Right atrium auricular region (tissue), 2 donors: ENCODE measurements around the gene CDC42BPG. TPM values are rescaled to one million over a fixed set of nuclear protein-coding genes. Genes with fewer than 3 reads are reported as not detected.

ENCODE experiments used
- DNase-seq: peaks from one replicate; pipeline ENCODE4 v3.0.0-alpha.2; 2019; ENCODE audit warnings: low spot score
- H3K27ac ChIP-seq, 2 donors: fragments of 200-600 bp; sonication (generic); 1 replicate in 1 of 2; 2 replicates in 1 of 2; pipeline ENCODE4 v1.5.1; 2016 to 2019
- H3K27me3 ChIP-seq, 2 donors: fragments of 200-600 bp; sonication (generic); one replicate each; pipeline versions ENCODE4 v1.5.1 to v1.6.0; 2017 to 2019
- H3K36me3 ChIP-seq: fragments of 200-600 bp; sonication (generic); one replicate; pipeline ENCODE4 v1.5.1; 2016
- H3K4me1 ChIP-seq, 2 donors: fragments of 200-600 bp; sonication (generic); one replicate each; pipeline versions ENCODE4 v1.5.1 to v1.6.0; 2017 to 2019
- H3K4me3 ChIP-seq, 2 donors: fragments of 200-600 bp; sonication (generic); 1 replicate in 1 of 2; 2 replicates in 1 of 2; pipeline ENCODE4 v1.5.1; 2017 to 2019; ENCODE audit warnings: mild to moderate bottlenecking in 1 of 2, moderate library complexity in 1 of 2
- H3K9me3 ChIP-seq, 2 donors: fragments of 200-600 bp; sonication (generic); one replicate each; pipeline ENCODE4 v1.5.1; 2019
- total RNA-seq, 2 donors: library from RNA; depleted of rRNA; stranded (reverse); fragments of >200 nt; gene quantifications; one replicate each; pipeline ENCODE4 v1.1.0, GENCODE V29; 2016
- TF ChIP-seq, protein P1 (sequence below), 2 donors: fragments of 200-600 bp; sonication (generic); IDR thresholded peaks; one replicate each; pipeline ENCODE4 v1.5.1; 2019; ENCODE audit warnings: antibody characterized with exemption in 2 of 2

The CDC42BPG gene, protein sequence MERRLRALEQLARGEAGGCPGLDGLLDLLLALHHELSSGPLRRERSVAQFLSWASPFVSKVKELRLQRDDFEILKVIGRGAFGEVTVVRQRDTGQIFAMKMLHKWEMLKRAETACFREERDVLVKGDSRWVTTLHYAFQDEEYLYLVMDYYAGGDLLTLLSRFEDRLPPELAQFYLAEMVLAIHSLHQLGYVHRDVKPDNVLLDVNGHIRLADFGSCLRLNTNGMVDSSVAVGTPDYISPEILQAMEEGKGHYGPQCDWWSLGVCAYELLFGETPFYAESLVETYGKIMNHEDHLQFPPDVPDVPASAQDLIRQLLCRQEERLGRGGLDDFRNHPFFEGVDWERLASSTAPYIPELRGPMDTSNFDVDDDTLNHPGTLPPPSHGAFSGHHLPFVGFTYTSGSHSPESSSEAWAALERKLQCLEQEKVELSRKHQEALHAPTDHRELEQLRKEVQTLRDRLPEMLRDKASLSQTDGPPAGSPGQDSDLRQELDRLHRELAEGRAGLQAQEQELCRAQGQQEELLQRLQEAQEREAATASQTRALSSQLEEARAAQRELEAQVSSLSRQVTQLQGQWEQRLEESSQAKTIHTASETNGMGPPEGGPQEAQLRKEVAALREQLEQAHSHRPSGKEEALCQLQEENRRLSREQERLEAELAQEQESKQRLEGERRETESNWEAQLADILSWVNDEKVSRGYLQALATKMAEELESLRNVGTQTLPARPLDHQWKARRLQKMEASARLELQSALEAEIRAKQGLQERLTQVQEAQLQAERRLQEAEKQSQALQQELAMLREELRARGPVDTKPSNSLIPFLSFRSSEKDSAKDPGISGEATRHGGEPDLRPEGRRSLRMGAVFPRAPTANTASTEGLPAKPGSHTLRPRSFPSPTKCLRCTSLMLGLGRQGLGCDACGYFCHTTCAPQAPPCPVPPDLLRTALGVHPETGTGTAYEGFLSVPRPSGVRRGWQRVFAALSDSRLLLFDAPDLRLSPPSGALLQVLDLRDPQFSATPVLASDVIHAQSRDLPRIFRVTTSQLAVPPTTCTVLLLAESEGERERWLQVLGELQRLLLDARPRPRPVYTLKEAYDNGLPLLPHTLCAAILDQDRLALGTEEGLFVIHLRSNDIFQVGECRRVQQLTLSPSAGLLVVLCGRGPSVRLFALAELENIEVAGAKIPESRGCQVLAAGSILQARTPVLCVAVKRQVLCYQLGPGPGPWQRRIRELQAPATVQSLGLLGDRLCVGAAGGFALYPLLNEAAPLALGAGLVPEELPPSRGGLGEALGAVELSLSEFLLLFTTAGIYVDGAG (N-terminal part only)
- total RNA-seq = 1 to 10 TPM in 1 of 2 donors, under 1 TPM in 1; 0.33 to 1.0 TPM

DNA sequence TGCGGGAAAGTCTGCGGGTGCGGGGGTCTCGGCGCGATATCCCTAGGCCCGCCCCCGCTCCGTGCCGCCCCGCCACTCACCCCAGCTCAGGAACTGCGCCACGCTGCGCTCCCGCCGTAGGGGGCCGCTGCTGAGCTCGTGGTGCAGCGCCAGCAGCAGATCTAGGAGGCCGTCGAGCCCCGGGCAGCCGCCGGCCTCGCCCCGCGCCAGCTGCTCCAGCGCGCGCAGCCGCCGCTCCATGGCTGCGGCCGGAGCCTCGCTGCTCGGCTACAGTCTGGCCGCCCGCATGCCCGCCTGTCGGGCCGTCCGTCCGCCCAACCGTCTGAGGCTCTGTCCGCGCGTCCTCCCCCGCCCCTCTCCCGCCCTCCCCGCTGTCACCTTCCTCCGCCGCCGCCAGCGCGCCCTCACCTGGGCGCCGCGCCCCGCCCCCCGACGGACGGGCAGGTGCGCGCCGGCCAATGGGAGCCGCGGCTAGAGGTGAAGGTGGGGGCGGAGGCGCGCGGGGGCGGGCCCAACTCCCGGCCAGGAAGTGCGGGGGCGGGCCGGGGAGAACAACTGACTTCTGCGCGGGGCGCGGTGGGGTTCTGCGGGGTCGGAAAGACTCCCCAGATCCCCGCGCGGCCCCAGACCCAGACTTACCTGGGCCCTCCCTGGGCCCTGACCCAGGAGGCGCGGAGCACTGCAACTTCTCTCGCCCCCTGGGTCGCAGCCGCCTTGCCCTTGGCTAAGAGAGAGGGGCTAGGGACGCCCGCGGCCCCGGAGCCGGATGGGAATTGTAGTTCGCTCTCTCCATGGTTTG lies at the start of gene CDC42BPG:
Gene CDC42BPG (minus strand): TSS at position 324 of the 799 bp plus-strand sequence. CDS start 84 bp downstream, at position 240.
- Histone ChIP-seq H3K4me3 (peak within 1 kb of the TSS; percentile 47 to 58), H3K36me3 (no peaks in the 10 kb centered on the region), H3K4me1 (peaks cover 0 to 39% of the 10 kb centered on the region in 2 donors), H3K27ac (peak within 1 kb of the TSS; percentile 36 to 60), H3K27me3 (no peaks in the 10 kb centered on the region), H3K9me3 (no peaks in the 10 kb centered on the region)
- TF ChIP-seq, protein P1, sequence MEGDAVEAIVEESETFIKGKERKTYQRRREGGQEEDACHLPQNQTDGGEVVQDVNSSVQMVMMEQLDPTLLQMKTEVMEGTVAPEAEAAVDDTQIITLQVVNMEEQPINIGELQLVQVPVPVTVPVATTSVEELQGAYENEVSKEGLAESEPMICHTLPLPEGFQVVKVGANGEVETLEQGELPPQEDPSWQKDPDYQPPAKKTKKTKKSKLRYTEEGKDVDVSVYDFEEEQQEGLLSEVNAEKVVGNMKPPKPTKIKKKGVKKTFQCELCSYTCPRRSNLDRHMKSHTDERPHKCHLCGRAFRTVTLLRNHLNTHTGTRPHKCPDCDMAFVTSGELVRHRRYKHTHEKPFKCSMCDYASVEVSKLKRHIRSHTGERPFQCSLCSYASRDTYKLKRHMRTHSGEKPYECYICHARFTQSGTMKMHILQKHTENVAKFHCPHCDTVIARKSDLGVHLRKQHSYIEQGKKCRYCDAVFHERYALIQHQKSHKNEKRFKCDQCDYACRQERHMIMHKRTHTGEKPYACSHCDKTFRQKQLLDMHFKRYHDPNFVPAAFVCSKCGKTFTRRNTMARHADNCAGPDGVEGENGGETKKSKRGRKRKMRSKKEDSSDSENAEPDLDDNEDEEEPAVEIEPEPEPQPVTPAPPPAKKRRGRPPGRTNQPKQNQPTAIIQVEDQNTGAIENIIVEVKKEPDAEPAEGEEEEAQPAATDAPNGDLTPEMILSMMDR (IDR thresholded peaks at IDR 0.05) = peak; percentile 63 to 79
- no peak for DNase-seq

DNA sequence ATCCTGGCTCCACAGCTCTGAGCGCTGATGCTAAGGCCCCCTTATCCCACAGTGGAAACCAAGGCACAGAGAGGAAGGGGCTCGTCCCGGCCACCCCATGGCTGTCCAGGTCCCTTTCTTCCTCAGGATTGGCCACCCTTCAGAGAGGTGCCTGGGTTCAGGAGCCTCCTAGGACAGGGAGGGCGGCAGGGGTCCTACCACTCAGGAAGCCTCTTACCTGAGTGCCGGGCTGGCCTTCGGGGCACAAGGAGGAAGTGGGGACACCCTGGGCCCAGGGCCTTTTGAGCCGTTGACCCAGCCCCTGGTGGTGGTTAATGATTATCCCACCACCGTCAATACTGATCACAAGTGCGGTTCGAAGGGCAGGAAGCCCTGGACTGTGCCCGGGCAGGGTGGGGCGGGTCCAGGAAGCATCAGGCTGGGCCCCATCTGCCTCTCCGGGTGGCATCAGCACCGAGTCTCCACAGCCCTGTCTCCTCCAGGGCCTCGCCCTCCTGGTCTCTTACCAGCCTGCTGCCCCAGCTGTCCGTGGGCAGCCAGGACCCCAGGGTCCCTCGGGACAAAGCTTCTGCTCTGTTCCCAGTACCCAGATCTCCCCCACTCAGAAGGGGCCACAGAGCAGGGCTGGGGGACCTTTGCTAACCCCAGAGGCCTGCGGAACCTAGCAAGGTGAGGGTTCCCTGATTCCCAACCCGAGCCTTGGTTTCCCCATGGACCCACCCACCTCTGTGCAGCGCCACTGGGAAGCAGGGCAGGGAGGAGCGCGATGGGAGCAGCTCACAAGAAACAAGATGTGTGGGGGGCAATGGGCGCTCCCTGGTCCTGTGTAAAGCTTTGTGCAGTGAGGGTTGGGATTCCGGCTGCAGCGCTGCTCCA lies 49.0 kb upstream of the CDC42BPG start:
- Histone ChIP-seq H3K4me1 (peaks cover 0 to 33% of the 10 kb centered on the region in 2 donors), H3K36me3 (peaks cover 19% of the 10 kb centered on the region), H3K27ac (peak overlapping the region in 1 of 2 donors; percentile 32), H3K9me3 (no peaks in the 10 kb centered on the region), H3K27me3 (no peaks in the 10 kb centered on the region), H3K4me3 (no peak overlapping the region)
- TF ChIP-seq, protein P1 (IDR thresholded peaks at IDR 0.05) = no peak
- no peak for DNase-seq

DNA sequence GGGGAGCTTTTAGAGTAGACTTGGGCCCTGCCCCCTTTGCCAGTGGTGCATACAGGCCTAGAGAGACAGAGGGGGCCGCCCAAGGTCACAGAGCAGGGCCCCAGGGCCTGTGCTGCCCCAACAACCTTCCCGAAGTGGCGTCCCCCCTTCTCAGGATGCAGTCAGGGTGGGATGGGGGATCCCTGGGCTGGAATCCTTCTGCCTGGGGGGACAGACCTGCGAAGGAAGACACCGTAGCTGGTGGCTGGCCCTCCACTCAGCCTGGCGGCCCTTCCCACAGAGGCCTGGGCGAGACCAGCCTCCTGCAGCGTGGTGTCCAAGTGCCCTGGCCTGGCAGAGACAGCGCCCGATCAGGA lies 48.4 kb upstream of the CDC42BPG start:
- H3K4me3 ChIP-seq = no peak overlapping the region
- peak overlapping the region in 1 of 2 donors; percentile 27 for H3K27ac ChIP-seq
- H3K9me3 ChIP-seq = no peaks in the 10 kb centered on the region
- peaks cover 0 to 39% of the 10 kb centered on the region in 2 donors for H3K4me1 ChIP-seq
- DNase-seq = no peak
- TF ChIP-seq, protein P1 (IDR thresholded peaks at IDR 0.05) = no peak
- H3K36me3 ChIP-seq = peaks cover 13% of the 10 kb centered on the region
- no peaks in the 10 kb centered on the region for H3K27me3 ChIP-seq

DNA sequence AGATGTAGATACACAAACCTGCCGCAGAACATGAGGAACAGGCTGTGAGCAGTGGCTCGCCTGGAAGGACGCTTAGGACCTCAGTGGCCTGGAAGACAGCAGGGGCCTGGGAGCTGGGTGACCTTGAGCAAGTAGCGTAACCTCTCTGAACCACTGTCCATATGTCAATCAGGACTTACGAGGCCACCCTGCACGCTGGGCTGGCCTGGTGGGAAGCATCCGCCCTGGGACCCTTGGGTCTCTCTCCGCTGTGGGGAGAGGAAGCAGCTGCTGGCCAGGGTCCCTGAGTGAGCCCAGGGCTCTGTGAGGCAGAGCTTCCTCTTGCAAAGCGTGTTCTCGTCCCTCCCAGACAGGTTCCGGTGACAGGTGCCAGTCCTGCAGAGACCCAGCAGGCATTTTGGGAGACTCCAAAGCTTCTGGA lies 48.0 kb upstream of the CDC42BPG start:
- no peak for DNase-seq
- Histone ChIP-seq H3K36me3 (peaks cover 9% of the 10 kb centered on the region), H3K4me1 (peaks cover 0 to 43% of the 10 kb centered on the region in 2 donors), H3K27me3 (no peaks in the 10 kb centered on the region), H3K4me3 (no peak overlapping the region), H3K27ac (peak overlapping the region in 1 of 2 donors; percentile 27), H3K9me3 (no peaks in the 10 kb centered on the region)
- TF ChIP-seq, protein P1 (IDR thresholded peaks at IDR 0.05) = no peak
